Stimulated activated memory B cell treated with anti-CD40 and anti-IgM and Interleukin-4, amounts not matched to agents 10 μg/mL and 1 μg/mL and 100 μg/mL, for 72 hours (primary cell): Measurements from ENCODE around the gene LDB3.

Experiments used
- ATAC-seq: fragments of 150-1000 bp; cut with Tn5 transposase; 2 replicates; pipeline ENCODE4 v1.10.0; 2021
- H3K27ac Mint-ChIP-seq: one replicate; pipeline ENCODE4 v1.8.0; 2022; ENCODE audit warnings: mild to moderate bottlenecking, mixed read lengths
- H3K27me3 Mint-ChIP-seq: one replicate; pipeline ENCODE4 v1.8.0; 2022; ENCODE audit warnings: mixed read lengths
- H3K36me3 Mint-ChIP-seq: one replicate; pipeline ENCODE4 v1.8.0; 2022; ENCODE audit warnings: mixed read lengths
- H3K4me1 Mint-ChIP-seq: one replicate; pipeline ENCODE4 v1.8.0; 2022; ENCODE audit warnings: mixed read lengths
- H3K4me3 Mint-ChIP-seq: one replicate; pipeline ENCODE4 v1.8.0; 2022; ENCODE audit warnings: mild to moderate bottlenecking, moderate library complexity, mixed read lengths
- H3K9me3 Mint-ChIP-seq: one replicate; pipeline ENCODE4 v1.8.0; 2022; ENCODE audit warnings: mixed read lengths

Gene LDB3

GRCh38 chr10:86657396-86658011 is 10.8 kb upstream of the LDB3 start:
- H3K27ac Mint-ChIP-seq, result no peak overlapping the region
- ATAC-seq, result no peak
- no peaks in the 10 kb centered on the region for H3K27me3 Mint-ChIP-seq
- no peaks in the 10 kb centered on the region for H3K36me3 Mint-ChIP-seq
- H3K4me1 Mint-ChIP-seq, result no peaks in the 10 kb centered on the region
- no peaks in the 10 kb centered on the region for H3K9me3 Mint-ChIP-seq
- H3K4me3 Mint-ChIP-seq, result no peak overlapping the region

DNA sequence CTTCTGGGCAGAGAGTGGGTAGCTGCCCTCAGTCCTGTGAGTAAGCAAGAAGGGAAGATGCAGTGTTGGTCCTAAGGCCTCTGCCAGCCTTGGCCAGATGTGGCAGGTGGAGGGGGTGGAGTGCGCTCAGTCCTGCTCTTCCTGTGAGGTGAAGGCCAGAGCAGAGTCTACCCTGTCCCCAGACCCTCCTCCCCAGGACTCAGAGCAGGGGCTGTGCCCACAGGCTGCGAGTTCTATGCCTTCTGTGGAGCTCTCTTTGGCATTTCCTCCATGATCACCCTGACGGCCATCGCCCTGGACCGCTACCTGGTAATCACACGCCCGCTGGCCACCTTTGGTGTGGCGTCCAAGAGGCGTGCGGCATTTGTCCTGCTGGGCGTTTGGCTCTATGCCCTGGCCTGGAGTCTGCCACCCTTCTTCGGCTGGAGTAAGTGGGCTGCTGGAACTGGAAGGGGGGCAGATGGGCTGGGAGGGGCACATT is 10.0 kb upstream of the LDB3 start:
- no peak overlapping the region for H3K27ac Mint-ChIP-seq
- H3K4me3 Mint-ChIP-seq, result no peak overlapping the region
- H3K9me3 Mint-ChIP-seq, result no peaks in the 10 kb centered on the region
- H3K4me1 Mint-ChIP-seq, result no peaks in the 10 kb centered on the region
- ATAC-seq, result no peak
- H3K36me3 Mint-ChIP-seq, result no peaks in the 10 kb centered on the region
- H3K27me3 Mint-ChIP-seq, result no peaks in the 10 kb centered on the region

DNA sequence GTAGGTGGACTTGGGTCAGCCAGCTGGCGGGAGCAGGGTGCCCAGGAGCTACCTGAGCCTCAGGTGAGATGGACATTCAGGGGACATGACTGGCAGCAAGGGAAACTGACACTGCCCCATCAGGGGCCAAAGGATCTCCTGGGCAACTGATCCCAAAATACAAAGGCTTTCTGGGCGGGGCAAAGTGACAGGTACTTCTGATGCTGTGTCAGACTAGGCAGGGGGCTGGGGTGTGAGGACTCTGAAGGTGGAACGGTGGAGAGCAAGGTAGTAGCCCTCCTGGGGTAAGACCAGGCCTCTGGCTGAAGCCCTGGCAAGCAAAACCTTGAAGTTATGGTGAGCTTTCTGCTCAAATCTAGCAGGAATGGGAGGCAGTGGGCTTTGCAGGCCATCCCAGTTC is 9.6 kb upstream of the LDB3 start:
- Mint-ChIP-seq H3K9me3 (no peaks in the 10 kb centered on the region), H3K4me1 (no peaks in the 10 kb centered on the region), H3K36me3 (no peaks in the 10 kb centered on the region), H3K27ac (no peak overlapping the region), H3K27me3 (no peaks in the 10 kb centered on the region), H3K4me3 (no peak overlapping the region)
- no peak for ATAC-seq

DNA sequence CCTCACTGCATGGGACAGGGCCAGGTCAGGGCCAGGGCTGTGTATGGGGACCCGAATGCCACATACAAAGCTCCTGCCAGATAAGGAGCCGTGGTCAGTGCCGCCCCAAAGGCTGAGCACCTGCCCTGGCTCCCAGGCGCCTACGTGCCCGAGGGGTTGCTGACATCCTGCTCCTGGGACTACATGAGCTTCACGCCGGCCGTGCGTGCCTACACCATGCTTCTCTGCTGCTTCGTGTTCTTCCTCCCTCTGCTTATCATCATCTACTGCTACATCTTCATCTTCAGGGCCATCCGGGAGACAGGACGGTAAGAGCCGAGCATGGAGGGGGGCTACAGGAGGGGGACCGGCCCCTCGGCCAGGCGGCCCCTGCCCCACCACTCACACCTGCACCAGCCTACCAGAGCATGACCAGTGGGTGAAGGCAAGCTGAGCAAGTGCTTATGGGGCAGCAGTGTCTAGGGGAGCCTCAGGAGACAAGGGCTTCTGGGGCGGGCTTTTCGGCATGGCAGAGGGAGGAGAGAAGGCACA is 9.1 kb upstream of the LDB3 start:
- no peak overlapping the region for H3K27ac Mint-ChIP-seq
- no peaks in the 10 kb centered on the region for H3K27me3 Mint-ChIP-seq
- H3K9me3 Mint-ChIP-seq, result no peaks in the 10 kb centered on the region
- no peak overlapping the region for H3K4me3 Mint-ChIP-seq
- ATAC-seq, result no peak
- no peaks in the 10 kb centered on the region for H3K4me1 Mint-ChIP-seq
- H3K36me3 Mint-ChIP-seq, result no peaks in the 10 kb centered on the region

DNA sequence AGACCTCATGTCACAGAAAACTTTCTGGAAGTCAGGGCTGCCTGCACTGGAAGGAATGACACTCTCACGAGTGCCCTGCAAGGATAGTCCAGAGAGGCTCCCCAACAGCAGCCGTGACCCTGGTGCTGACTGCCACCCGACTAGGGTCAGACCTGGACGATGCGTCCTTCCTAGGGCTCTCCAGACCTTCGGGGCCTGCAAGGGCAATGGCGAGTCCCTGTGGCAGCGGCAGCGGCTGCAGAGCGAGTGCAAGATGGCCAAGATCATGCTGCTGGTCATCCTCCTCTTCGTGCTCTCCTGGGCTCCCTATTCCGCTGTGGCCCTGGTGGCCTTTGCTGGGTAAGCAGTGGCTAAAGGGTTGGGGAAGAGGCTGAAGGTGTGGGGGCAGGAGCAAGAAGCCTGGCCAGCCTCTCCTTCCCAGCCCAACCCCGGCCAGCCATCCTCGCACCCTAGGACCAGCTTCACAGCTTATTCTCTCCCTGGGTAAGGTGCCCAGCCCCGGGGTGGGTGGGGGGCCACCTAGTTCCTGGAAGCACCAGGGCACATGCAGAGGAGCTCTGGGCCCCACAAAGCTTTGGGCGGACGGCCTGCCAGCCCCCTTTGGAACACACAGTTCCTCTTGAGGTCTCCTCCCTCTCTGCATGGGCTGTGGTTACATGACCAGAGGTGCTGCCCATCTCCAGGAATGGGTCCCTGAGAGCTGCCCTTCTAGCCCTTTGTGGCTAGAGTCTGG is 8.4 kb upstream of the LDB3 start:
- no peak overlapping the region for H3K4me3 Mint-ChIP-seq
- H3K36me3 Mint-ChIP-seq, result no peaks in the 10 kb centered on the region
- no peak for ATAC-seq
- H3K27me3 Mint-ChIP-seq, result no peaks in the 10 kb centered on the region
- H3K27ac Mint-ChIP-seq, result no peak overlapping the region
- H3K4me1 Mint-ChIP-seq, result no peaks in the 10 kb centered on the region
- no peaks in the 10 kb centered on the region for H3K9me3 Mint-ChIP-seq

DNA sequence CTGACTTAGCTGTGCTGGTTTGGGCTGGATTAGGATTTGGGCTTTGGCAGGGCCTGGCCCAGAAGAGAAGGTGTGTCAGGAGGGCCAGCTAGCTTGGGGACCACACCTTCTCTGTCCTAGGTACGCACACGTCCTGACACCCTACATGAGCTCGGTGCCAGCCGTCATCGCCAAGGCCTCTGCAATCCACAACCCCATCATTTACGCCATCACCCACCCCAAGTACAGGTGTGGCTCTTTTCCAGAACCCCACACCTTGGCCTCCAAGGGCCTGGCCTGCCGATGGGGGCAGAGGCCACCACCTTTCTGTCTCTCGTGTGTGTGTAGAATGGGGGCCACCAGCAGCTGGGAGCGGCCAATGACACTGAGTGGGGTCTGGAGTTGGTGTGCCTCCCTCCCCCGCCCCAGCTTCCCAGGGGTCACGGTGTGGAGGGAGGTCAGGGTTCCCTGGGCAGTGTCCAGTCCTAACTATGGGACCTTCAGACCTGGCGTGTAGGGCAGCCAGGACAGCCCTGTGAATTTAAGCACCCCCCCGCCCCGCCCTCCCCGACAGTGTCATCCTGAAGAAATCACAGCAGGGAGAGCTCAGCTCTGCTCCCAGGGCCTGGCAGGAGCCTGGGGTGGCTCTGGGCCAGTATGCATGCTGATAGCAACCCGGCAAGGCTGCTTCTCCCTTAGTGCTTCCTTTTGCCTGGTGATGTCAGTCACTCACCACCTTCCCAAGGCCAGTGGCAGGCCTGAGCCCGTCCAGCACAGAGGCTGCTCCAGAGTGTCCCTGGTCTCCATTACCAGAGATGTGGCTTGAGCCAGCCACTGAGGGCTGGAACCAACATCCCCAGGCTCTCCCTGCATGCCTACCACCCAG is 6.9 kb upstream of the LDB3 start:
- no peak overlapping the region for H3K27ac Mint-ChIP-seq
- no peaks in the 10 kb centered on the region for H3K36me3 Mint-ChIP-seq
- H3K4me1 Mint-ChIP-seq, result no peaks in the 10 kb centered on the region
- H3K27me3 Mint-ChIP-seq, result no peaks in the 10 kb centered on the region
- H3K9me3 Mint-ChIP-seq, result no peaks in the 10 kb centered on the region
- H3K4me3 Mint-ChIP-seq, result no peak overlapping the region
- ATAC-seq, result no peak

- H3K36me3 Mint-ChIP-seq, result no peaks in the 10 kb centered on the region
- H3K4me1 Mint-ChIP-seq, result no peaks in the 10 kb centered on the region
These were observed 5.9 kb upstream of the LDB3 start for GRCh38 chr10:86662186-86663045.

DNA sequence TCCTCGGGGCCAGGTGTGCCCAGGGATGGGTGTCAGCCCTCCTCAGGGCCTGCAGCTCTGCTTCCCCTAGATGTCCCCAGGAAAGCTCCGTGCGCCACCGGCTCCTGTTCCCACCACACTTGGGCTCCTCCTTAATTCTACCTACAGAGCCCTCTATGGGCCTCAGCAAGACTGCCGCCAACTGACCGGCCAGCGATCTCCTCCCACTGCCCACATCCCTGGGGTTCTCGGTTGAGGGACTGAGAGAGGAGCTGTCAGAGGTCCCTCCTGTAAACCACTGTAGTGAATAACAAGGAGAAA is 5.3 kb upstream of the LDB3 start:
- no peaks in the 10 kb centered on the region for H3K27me3 Mint-ChIP-seq
- no peak overlapping the region for H3K27ac Mint-ChIP-seq
- no peaks in the 10 kb centered on the region for H3K9me3 Mint-ChIP-seq
- H3K4me1 Mint-ChIP-seq, result no peaks in the 10 kb centered on the region
- H3K4me3 Mint-ChIP-seq, result no peak overlapping the region
- H3K36me3 Mint-ChIP-seq, result no peaks in the 10 kb centered on the region
- no peak for ATAC-seq

More at GRCh38 chr10:86662186-86663045, 5.9 kb upstream of the LDB3 start:
- Mint-ChIP-seq H3K9me3 (no peaks in the 10 kb centered on the region), H3K4me3 (no peak overlapping the region), H3K27ac (no peak overlapping the region), H3K27me3 (no peaks in the 10 kb centered on the region)
- no peak for ATAC-seq

- H3K27me3 Mint-ChIP-seq, result no peaks in the 10 kb centered on the region
- no peak overlapping the region for H3K27ac Mint-ChIP-seq
- no peak for ATAC-seq
These were observed 4.6 kb upstream of the LDB3 start for GRCh38 chr10:86663576-86664339.

DNA sequence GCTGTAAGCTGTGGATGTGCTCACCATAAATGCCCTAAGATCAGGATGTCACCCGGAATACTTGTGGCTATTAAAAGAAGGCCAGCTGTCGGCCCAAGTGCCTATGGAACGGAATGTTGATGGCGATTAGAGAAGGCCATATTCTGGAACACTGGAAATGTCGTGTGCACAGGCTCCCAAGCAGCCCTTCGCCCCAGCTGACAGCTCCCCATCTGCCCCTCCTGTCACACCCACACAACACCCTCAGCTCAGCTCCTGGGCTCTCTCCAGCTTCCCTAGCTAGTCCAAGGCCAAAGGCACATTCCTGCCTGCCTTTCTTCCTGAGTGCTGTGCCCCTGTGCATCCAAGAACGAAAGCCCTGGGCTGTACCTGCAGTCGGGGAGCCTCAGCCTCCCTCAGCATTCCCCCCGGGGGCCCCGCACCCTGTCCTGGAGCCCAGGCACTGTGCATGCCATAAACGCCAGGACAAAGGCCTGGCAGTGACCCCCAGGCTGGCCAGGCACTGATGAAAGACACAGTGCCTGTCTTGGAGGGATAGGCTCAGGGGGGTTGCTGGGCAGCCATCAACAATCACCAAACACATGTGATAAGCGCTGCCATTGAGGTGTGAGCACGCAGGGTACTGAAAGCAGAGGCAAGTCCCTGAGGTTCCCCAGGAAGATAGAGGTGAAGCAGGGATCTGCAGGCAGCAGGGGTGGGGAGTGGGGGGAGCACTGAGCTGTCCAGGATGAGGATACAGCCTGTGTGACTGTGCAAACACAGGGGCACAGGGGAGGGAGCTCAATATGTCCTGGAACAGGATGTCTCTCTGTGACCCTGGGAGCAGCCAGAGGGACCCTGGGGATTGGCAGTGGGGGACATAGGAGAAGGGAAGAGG is 3.7 kb upstream of the LDB3 start:
- Mint-ChIP-seq H3K27me3 (no peaks in the 10 kb centered on the region), H3K9me3 (no peaks in the 10 kb centered on the region), H3K27ac (no peak overlapping the region), H3K4me1 (peaks cover 7% of the 10 kb centered on the region), H3K4me3 (no peak overlapping the region), H3K36me3 (no peaks in the 10 kb centered on the region)
- ATAC-seq, result no peak

More at GRCh38 chr10:86663576-86664339, 4.6 kb upstream of the LDB3 start:
- Mint-ChIP-seq H3K4me3 (no peak overlapping the region), H3K36me3 (no peaks in the 10 kb centered on the region), H3K4me1 (peaks cover 3% of the 10 kb centered on the region), H3K9me3 (no peaks in the 10 kb centered on the region)

GRCh38 chr10:86665218-86665607 is 3.1 kb upstream of the LDB3 start:
- H3K4me1 Mint-ChIP-seq, result peaks cover 7% of the 10 kb centered on the region
- ATAC-seq, result no peak
- H3K27me3 Mint-ChIP-seq, result no peaks in the 10 kb centered on the region
- no peaks in the 10 kb centered on the region for H3K36me3 Mint-ChIP-seq
- no peaks in the 10 kb centered on the region for H3K9me3 Mint-ChIP-seq
- no peak overlapping the region for H3K4me3 Mint-ChIP-seq
- no peak overlapping the region for H3K27ac Mint-ChIP-seq

GRCh38 chr10:86665868-86666267 is 2.4 kb upstream of the LDB3 start:
- Mint-ChIP-seq H3K4me1 (peaks cover 7% of the 10 kb centered on the region), H3K27ac (no peak overlapping the region), H3K9me3 (no peaks in the 10 kb centered on the region), H3K4me3 (no peak overlapping the region), H3K27me3 (no peaks in the 10 kb centered on the region), H3K36me3 (no peaks in the 10 kb centered on the region)
- ATAC-seq, result no peak

GRCh38 chr10:86666538-86666937 is 1.8 kb upstream of the LDB3 start:
- Mint-ChIP-seq H3K36me3 (no peaks in the 10 kb centered on the region), H3K4me3 (no peak overlapping the region), H3K9me3 (no peaks in the 10 kb centered on the region), H3K27ac (no peak overlapping the region), H3K4me1 (peaks cover 7% of the 10 kb centered on the region), H3K27me3 (no peaks in the 10 kb centered on the region)
- no peak for ATAC-seq
